H1 (cell line): ENCODE data around the gene MTTP. TPM values are rescaled to one million over a fixed set of nuclear protein-coding genes. Genes with fewer than 3 reads are reported as not detected.

Experiments
- CTCF ChIA-PET: fragments of 300-600 bp; sonication (Branson Sonifier 250); formaldehyde crosslinking; loops from one replicate; lab custom pipeline; 2021; ENCODE audit not compliant: partially characterized antibody; lab: Charles Lee
- POLR2A ChIA-PET: fragments of 300-600 bp; sonication (Branson Sonifier 250); formaldehyde crosslinking; loops from one replicate; lab custom pipeline; 2021; ENCODE audit warnings: inconsistent platforms; ENCODE audit not compliant: partially characterized antibody; lab: Charles Lee
- DNase-seq, 2 experiments: peaks; one replicate each; pipeline versions ENCODE4 v3.0.0 to v3.0.0-alpha.2; 2010 to 2022; ENCODE audit warnings: low spot score in 2 of 2, low read depth in 1 of 2, mixed read lengths in 1 of 2
- FAIRE-seq: peaks from 2 replicates; lab custom pipeline; 2011; peaks lifted over from hg19 to GRCh38; lab: Jason Lieb, UNC
- H2AFZ ChIP-seq: 2 replicates; pipeline ENCODE4 v1.8.1; 2012; ENCODE audit warnings: low read length, inconsistent platforms
- H2AK5ac ChIP-seq: 2 replicates; pipeline ENCODE4 v1.6.1; 2013; ENCODE audit warnings: low read depth, low read length
- H2BK120ac ChIP-seq: replicated peaks from 2 replicates; pipeline ENCODE3; 2013; ENCODE audit warnings: low read depth, low read length, inconsistent platforms
- H2BK12ac ChIP-seq: 2 replicates; pipeline ENCODE4 v1.6.1; 2013; ENCODE audit warnings: low read depth, low read length
- H2BK15ac ChIP-seq: 2 replicates; pipeline ENCODE4 v1.6.1; 2013; ENCODE audit warnings: low read length
- H2BK20ac ChIP-seq: 2 replicates; pipeline ENCODE4 v1.6.1; 2013; ENCODE audit warnings: low read length
- H2BK5ac ChIP-seq: 2 replicates; pipeline ENCODE4 v1.6.1; 2013; ENCODE audit warnings: low read depth, low read length
- H3K14ac ChIP-seq: 2 replicates; pipeline ENCODE4 v1.6.1; 2013; ENCODE audit warnings: inconsistent platforms; ENCODE audit not compliant: insufficient read length
- H3K18ac ChIP-seq: 2 replicates; pipeline ENCODE4 v1.6.1; 2013; ENCODE audit warnings: low read length; ENCODE audit errors: extremely low read depth
- H3K23ac ChIP-seq: 2 replicates; pipeline ENCODE4 v1.6.1; 2013; ENCODE audit warnings: inconsistent platforms; ENCODE audit not compliant: insufficient read length
- H3K23me2 ChIP-seq: 2 replicates; pipeline ENCODE4 v1.6.1; 2013; ENCODE audit warnings: low read depth, low read length
- H3K27ac ChIP-seq: 2 replicates; pipeline ENCODE4 v1.6.1; 2011; ENCODE audit warnings: low read depth, low read length, inconsistent platforms
- H3K27me3 ChIP-seq, 4 experiments: replicated peaks in 1 of 4; 1 replicate in 1 of 4; 2 replicates in 3 of 4; pipeline versions ENCODE4 v1.6.1 to v1.8.1; 2011 to 2013; ENCODE audit warnings: low read length in 3 of 4, mild to moderate bottlenecking in 3 of 4, inconsistent platforms in 2 of 4, mixed read lengths in 2 of 4, moderate library complexity in 1 of 4; ENCODE audit not compliant: control insufficient read depth in 3 of 4, insufficient read depth in 3 of 4; ENCODE audit errors: extremely low read depth in 1 of 4
- H3K36me3 ChIP-seq, 4 experiments: 2 replicates each; pipeline versions ENCODE4 v1.6.1 to v1.8.1; 2011 to 2013; ENCODE audit warnings: mild to moderate bottlenecking in 4 of 4, low read length in 3 of 4, moderate library complexity in 2 of 4, control low read depth in 1 of 4, inconsistent platforms in 1 of 4; ENCODE audit not compliant: insufficient read depth in 4 of 4, control insufficient read depth in 2 of 4
- H3K4ac ChIP-seq: replicated peaks from 2 replicates; pipeline ENCODE3; 2013; ENCODE audit warnings: low read length, low read depth, mixed read lengths, inconsistent platforms; ENCODE audit not compliant: insufficient read length
- H3K4me1 ChIP-seq, 4 experiments: replicated peaks in 1 of 4; 1 replicate in 1 of 4; 2 replicates in 3 of 4; pipeline versions ENCODE4 v1.6.1 to v1.8.1; 2011 to 2013; ENCODE audit warnings: low read length in 3 of 4, inconsistent platforms in 2 of 4, mixed read lengths in 1 of 4; ENCODE audit not compliant: insufficient read depth in 4 of 4, control insufficient read depth in 3 of 4
- H3K4me2 ChIP-seq, 2 experiments: 2 replicates each; pipeline versions ENCODE4 v1.6.1 to v1.8.1; 2011 to 2013; ENCODE audit warnings: low read depth in 2 of 2, low read length in 2 of 2, control low read depth in 1 of 2, inconsistent platforms in 1 of 2, mild to moderate bottlenecking in 1 of 2; ENCODE audit not compliant: insufficient read depth in 1 of 2
- H3K4me3 ChIP-seq, 4 experiments: fragments of 200-600, 300-600 bp in 1 of 4; sonication (generic), shearing (Covaris generic), sonication (Bioruptor Twin) in 1 of 4; 2 replicates each; pipeline versions ENCODE4 v1.5.1 to v1.8.1; 2011 to 2016; ENCODE audit warnings: low read length in 4 of 4, low read depth in 3 of 4, control low read depth in 2 of 4, inconsistent platforms in 2 of 4, mild to moderate bottlenecking in 2 of 4, mixed read lengths in 1 of 4, moderate library complexity in 1 of 4; ENCODE audit not compliant: insufficient read depth in 2 of 4; ENCODE audit errors: extremely low read depth in 1 of 4
- H3K56ac ChIP-seq: replicated peaks from 2 replicates; pipeline ENCODE3; 2013; ENCODE audit warnings: low read depth, mild to moderate bottlenecking, mixed read lengths, low read length, inconsistent platforms; ENCODE audit not compliant: insufficient read length
- H3K79me1 ChIP-seq: 2 replicates; pipeline ENCODE4 v1.6.1; 2013; ENCODE audit warnings: low read depth, low read length, control low read depth
- H3K79me2 ChIP-seq, 2 experiments: 2 replicates each; pipeline versions ENCODE4 v1.6.1 to v1.8.1; 2012 to 2013; ENCODE audit warnings: low read length in 2 of 2, mild to moderate bottlenecking in 2 of 2, inconsistent platforms in 1 of 2; ENCODE audit not compliant: insufficient read depth in 2 of 2, control insufficient read depth in 1 of 2
- H3K9ac ChIP-seq, 4 experiments: replicated peaks in 1 of 4; 1 replicate in 1 of 4; 2 replicates in 3 of 4; pipeline versions ENCODE4 v1.6.1 to v1.8.1; 2011 to 2013; ENCODE audit warnings: low read depth in 3 of 4, low read length in 3 of 4, control low read depth in 2 of 4, mild to moderate bottlenecking in 2 of 4, moderate library complexity in 2 of 4, inconsistent platforms in 1 of 4; ENCODE audit errors: extremely low read depth in 1 of 4
- H3K9me3 ChIP-seq, 2 experiments: 2 replicates each; pipeline versions ENCODE4 v1.6.1 to v1.8.1; 2012 to 2013; ENCODE audit warnings: mild to moderate bottlenecking in 2 of 2, moderate library complexity in 2 of 2, control low read depth in 1 of 2, inconsistent platforms in 1 of 2, low read depth in 1 of 2, low read length in 1 of 2, mixed read lengths in 1 of 2; ENCODE audit not compliant: insufficient read depth in 2 of 2
- H4K20me1 ChIP-seq, 2 experiments: replicated peaks in 1 of 2; 2 replicates each; pipeline versions ENCODE3 to v1.8.1; 2011 to 2013; ENCODE audit warnings: inconsistent platforms in 2 of 2, low read length in 2 of 2, mild to moderate bottlenecking in 1 of 2; ENCODE audit not compliant: insufficient read depth in 2 of 2, control insufficient read depth in 1 of 2
- H4K5ac ChIP-seq: 2 replicates; pipeline ENCODE4 v1.6.1; 2013; ENCODE audit warnings: low read length, low read depth, mixed read lengths, inconsistent platforms; ENCODE audit not compliant: insufficient read length
- H4K8ac ChIP-seq: 2 replicates; pipeline ENCODE4 v1.8.0; 2013; ENCODE audit warnings: mild to moderate bottlenecking, moderate library complexity, low read length, inconsistent platforms; ENCODE audit not compliant: insufficient read depth; ENCODE audit errors: extremely low read depth
- H4K91ac ChIP-seq: replicated peaks from 2 replicates; pipeline ENCODE3; 2013; ENCODE audit warnings: low read length, mixed read lengths, inconsistent platforms; ENCODE audit not compliant: insufficient read length
- CBX5 ChIP-seq: fragments of 300-800, 300-1000 bp; sonication (generic); IDR thresholded peaks from 2 replicates; pipeline ENCODE4 v1.7.1; 2016; ENCODE audit warnings: antibody characterized with exemption, low read length, low read depth
- JUND ChIP-seq: IDR thresholded peaks from 2 replicates; pipeline ENCODE4 v1.6.1; 2011; ENCODE audit warnings: mild to moderate bottlenecking, improper control_type of control experiment, low read length
- RBBP5 ChIP-seq: IDR thresholded peaks from 2 replicates; pipeline ENCODE4 v1.7.1; 2012; ENCODE audit warnings: low read depth, mild to moderate bottlenecking, inconsistent platforms, low read length, moderate library complexity, borderline replicate concordance
- SIX5 ChIP-seq: IDR thresholded peaks from 2 replicates; pipeline ENCODE4 v1.6.1; 2011; ENCODE audit warnings: mild to moderate bottlenecking, low read depth, low read length
- whole genome bisulfite sequencing, 2 experiments: shearing (Covaris generic) in 1 of 2; methylation state at CpG; one replicate each; pipeline versions ENCODE4 v1.1.6 to v1.1.7; 2013 to 2015; ENCODE audit warnings: low lambda C conversion rate in 2 of 2, mixed read lengths in 2 of 2, inconsistent platforms in 1 of 2, low coverage in 1 of 2, missing lambda C conversion rate in 1 of 2; ENCODE audit not compliant: insufficient replicate concordance in 2 of 2, insufficient coverage in 1 of 2, insufficient read length in 1 of 2; ENCODE audit errors: extremely low coverage in 1 of 2, missing lambda C conversion rate in 1 of 2; 5-methylcytosine and 5-hydroxymethylcytosine counted together
- polyA plus RNA-seq, 7 experiments: library from polyadenylated mRNA; depleted of rRNA in 3 of 7; stranded (reverse) in 5 of 7; unstranded in 2 of 7; fragments of >200 nt in 5 of 7; fragments of 200-250 nt in 2 of 7; gene quantifications; 1 replicate in 5 of 7; 2 replicates in 1 of 7; 4 replicates in 1 of 7; pipeline versions ENCODE4 v1.2.1 to v1.2.3, GENCODE V29; 2011 to 2013; ENCODE audit warnings: missing spikeins in 2 of 7, mixed read lengths in 2 of 7
- total RNA-seq: library from RNA; stranded (reverse); fragmentation: NEBNext Ultra II Directional; extraction: Animal tissue kit (Norgen Biotek cat#: 25700); gene quantifications from 2 replicates; pipeline ENCODE4 v1.2.1, GENCODE V29; 2021
- TF ChIP-seq, protein P1 (sequence below): IDR thresholded peaks from 2 replicates; pipeline ENCODE4 v1.6.1; 2012; ENCODE audit warnings: low read length, inconsistent platforms

Gene MTTP
- total and polyA plus RNA-seq, 2 of the 8 experiments (the other 6 are each of a cell fraction or from before 2014, with no cell fraction given), result 0.12 to 0.26 TPM

DNA sequence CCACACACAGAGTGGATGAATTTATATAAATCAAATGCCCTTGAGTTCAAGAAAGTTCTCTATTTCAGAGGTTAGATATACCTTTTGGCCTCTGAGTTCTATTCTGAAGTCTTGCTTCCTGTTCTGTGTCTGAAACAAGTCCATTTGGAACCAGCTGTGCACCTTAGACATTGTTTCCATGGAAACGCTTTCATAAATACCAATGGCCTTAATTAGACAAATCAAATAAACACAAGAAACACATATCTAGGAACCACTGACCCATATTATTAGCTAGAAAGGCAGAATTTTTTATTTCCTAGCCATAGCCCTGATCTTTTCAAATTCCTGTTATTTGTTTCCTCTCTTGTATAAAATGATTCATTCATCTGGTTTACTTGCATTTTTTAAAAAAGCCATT is 91.4 kb downstream of the MTTP start:
- CTCF ChIA-PET, result no interaction called here
- 0 out of 7 replicates have a peak, but pooled peaks cover 0 to 2% (median 0%) of the 10 kb centered on the region in 4 experiments for H3K4me1 ChIP-seq

More for the DNA sequence above, 91.4 kb downstream of the MTTP start:
- Histone ChIP-seq H3K14ac (no peak overlapping the region), H4K20me1 (no peaks in the 10 kb centered on the region), H3K4me3 (no peak overlapping the region), H3K4ac (no peak overlapping the region), H4K8ac (no peak overlapping the region), H2AFZ (no peak overlapping the region), H3K9me3 (no peaks in the 10 kb centered on the region), H3K27me3 (no peaks in the 10 kb centered on the region), H3K79me1 (no peaks in the 10 kb centered on the region), H3K23me2 (no peaks in the 10 kb centered on the region), H2BK12ac (no peak overlapping the region), H4K5ac (no peak overlapping the region), H3K18ac (no peak overlapping the region), H2BK20ac (no peak overlapping the region), H3K9ac (no peak overlapping the region), H3K36me3 (no peaks in the 10 kb centered on the region), H3K27ac (no peak overlapping the region), H2BK5ac (no peak overlapping the region), H3K56ac (no peak overlapping the region), H3K79me2 (no peaks in the 10 kb centered on the region), H2BK120ac (no peak overlapping the region), H3K4me2 (no peak overlapping the region)
- POLR2A ChIA-PET, result no interaction called here
- DNase-seq, result no peak
- no peak for FAIRE-seq
- 80% methylated on average over 1 of the region's 1 CpG; no CpG with 5 or more reads in 1 of the 2 experiments for WGBS, 2 experiments
- TF ChIP-seq RBBP5 (no peak), JUND (no peak), CBX5 (no peak), SIX5 (no peak)
- TF ChIP-seq, protein P1, sequence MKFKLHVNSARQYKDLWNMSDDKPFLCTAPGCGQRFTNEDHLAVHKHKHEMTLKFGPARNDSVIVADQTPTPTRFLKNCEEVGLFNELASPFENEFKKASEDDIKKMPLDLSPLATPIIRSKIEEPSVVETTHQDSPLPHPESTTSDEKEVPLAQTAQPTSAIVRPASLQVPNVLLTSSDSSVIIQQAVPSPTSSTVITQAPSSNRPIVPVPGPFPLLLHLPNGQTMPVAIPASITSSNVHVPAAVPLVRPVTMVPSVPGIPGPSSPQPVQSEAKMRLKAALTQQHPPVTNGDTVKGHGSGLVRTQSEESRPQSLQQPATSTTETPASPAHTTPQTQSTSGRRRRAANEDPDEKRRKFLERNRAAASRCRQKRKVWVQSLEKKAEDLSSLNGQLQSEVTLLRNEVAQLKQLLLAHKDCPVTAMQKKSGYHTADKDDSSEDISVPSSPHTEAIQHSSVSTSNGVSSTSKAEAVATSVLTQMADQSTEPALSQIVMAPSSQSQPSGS, result no peak
- TF ChIP-seq, all 59 proteins: peak for 0
- Histone ChIP-seq H4K91ac (no peak overlapping the region), H2AK5ac (no peak overlapping the region), H3K23ac (no peak overlapping the region), H2BK15ac (no peak overlapping the region)
